GM21576 (cell line): Measurements from ENCODE around the gene CPSF2.
"Not testable (repeated sequence)": the region's sequence is repeated elsewhere in the genome, so short reads cannot be mapped to it uniquely, and the experiment has no call there.

Experiments
- ATAC-seq: cut with Tn5 transposase; IDR thresholded peaks from one replicate; pipeline ENCODE4 v1.9.1; 2021; ENCODE audit warnings: mild to moderate bottlenecking, moderate library complexity; ENCODE audit not compliant: unreplicated experiment

CPSF2 gene

DNA sequence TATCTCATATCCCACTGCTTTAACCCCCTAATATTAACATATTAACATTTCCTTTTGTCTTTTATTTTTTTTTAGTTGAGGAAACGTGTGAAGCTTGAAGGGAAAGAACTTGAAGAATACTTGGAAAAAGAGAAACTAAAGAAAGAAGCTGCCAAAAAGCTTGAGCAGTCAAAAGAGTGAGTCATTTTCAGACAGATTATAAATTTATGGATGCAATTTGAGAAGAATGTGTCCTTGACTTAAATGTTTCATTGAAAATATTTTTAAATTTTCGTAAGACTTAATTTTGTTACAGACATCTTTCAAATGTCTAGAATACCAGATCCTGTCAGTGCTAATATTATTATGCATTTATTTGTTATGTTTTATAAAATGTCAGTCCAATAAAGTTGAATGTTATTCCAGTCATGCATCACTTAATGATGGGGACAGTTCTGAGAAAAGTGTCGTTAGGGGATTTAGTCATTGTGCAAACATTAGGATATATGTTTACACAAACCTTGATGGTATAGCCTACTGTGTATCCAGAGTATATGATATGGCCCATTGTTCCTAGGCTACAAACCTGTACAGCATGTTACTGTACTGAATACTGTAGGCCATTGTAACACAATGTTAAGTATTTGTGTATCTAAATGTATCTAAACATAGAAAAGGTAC, 32.6 kb downstream of the CPSF2 start:
- ATAC-seq: no peak

GRCh38 chr14:92160619-92161018, 38.9 kb downstream of the CPSF2 start:
- ATAC-seq: no peak

DNA sequence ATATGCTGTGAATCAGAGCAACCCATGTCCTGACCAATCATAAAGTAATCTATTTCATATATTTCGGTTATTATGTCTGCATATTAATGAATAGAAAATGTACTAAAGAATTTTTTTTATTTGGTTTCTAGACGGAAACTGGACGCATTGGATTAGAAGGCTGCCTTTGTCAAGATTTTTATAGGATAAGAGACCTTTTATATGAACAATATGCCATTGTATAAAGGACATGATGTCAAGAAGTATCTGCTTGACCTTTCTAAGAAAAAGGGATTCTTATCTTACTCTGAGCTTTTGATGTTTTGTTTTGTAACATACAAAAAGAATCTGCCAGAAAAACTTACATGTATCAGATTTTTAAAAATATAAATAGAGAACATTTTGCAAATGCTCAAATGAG, 39.8 kb downstream of the CPSF2 start:
- ATAC-seq: no peak

DNA sequence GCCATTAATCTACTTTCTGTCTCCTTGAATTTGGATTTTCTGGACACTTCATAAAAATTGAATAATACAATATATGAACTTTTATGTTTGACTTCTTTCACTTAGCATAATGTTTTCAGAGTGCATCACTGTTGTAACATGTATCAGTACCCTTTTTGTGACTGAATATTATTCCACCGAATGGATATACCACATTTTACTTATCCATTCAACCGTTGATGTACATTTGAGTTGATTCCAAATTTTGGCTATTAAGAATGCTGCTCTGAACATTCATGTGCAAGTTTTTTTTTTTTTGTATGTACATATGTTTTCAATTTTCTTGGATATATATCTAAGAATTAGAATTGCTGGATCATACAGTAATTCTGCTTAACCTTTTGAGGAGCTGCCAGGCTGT, 43.2 kb downstream of the CPSF2 start:
- ATAC-seq: no peak

DNA sequence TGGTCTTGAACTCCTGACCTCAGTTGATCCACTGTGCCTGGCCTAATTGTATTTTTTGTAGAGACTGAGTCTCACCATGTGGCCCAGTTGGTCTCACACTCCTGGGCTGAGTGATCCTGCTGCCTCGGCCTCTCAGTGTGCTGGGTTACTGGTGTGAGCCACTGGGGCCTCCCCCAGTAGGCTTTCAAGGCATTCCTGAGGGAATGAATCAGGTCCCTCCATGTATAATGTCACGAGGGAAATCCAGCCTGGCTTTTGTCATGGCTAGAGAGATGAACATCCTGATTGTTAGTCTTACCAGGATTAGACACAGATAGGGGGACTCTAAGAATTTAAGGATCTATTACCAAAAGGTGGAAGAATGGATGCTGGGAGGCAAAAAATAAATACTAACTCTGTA, 51.9 kb downstream of the CPSF2 start:
- no peak for ATAC-seq

GRCh38 chr14:92175811-92176210, 54.0 kb downstream of the CPSF2 start:
- ATAC-seq: no peak

- ATAC-seq: no peak
Observed at GRCh38 chr14:92176476-92176875, 54.7 kb downstream of the CPSF2 start.

DNA sequence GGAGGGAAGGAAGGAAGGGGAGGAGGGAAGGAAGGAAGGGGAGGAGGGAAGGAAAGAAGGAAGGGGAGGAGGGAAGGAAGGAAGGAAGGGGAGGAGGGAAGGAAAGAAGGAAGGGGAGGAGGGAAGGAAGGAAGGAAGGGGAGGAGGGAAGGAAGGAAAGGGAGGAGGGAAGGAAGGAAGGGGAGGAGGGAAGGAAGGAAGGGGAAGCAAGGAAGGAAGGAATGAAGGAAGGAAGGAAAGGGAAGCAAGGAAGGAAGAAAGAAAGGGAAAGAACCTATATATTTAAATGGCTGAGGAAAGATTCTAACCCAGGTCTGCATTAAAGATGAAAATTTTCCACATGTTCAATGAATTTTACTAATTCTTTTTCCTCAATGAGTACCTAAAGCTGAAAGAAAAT, 57.4 kb downstream of the CPSF2 start:
- not testable (repeated sequence) for ATAC-seq

GRCh38 chr14:92185559-92185958, 63.8 kb downstream of the CPSF2 start:
- ATAC-seq: no peak

- not testable (repeated sequence) for ATAC-seq
Observed at GRCh38 chr14:92187616-92188015, 65.8 kb downstream of the CPSF2 start.

- no peak for ATAC-seq
Observed at GRCh38 chr14:92190768-92191167, 69.0 kb downstream of the CPSF2 start.

DNA sequence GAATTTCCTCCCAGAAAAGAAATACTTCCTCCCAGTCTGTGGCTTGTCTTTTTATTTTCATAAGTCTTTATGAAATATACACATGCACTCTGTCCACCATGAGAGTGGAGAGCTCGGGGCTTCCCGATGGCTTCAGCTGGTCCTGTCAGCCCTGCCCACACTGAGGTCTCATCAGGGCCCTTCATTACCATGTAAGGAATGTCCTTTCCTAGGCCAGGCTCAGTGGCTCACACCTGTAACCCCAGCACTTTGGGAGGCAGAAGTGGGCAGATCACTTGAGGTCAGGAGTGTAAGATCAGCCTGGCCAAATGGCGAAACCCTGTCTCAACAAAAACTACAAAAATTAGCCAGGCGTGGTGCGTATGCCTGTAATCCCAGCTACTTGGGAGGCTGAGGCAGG, 77.0 kb downstream of the CPSF2 start:
- ATAC-seq: no peak

DNA sequence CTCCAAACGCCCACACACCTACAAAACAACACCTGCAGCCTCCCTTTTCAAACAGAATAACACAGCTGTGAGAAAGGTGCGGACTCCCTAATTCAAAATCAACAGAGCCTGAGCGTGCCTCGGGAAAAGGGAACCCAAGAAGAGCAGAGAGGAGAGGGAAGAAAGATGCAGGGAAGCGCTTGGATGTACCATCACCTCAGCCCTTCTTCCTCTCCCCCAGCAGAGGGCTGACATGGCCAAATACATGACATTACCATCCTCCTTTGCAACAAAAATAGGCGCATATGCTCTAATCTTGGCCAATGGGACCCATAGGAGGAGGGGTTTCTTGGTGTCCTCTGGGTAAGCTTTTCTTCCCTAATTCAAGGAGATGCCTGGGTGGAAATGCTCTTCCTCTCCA, 78.0 kb downstream of the CPSF2 start:
- ATAC-seq: no peak

DNA sequence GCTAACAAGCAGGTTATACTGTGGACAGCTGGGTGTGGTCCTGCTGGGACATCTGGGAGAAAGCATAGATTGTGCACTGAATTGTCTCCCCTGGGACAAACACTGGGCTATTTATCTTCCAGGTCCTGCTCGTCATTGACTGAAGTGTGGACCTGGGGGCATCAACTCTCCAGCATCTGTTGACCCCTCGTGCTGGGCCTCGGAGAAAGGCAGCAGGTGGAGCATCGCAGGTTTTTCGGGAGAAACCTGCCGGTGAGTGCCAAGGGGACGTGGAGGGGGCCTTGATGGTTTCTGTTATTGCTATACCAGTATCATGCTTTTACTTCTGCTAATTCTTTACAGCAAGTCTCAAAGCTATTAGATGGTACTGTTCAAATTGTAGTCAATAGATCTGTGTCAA, 81.3 kb downstream of the CPSF2 start:
- no peak for ATAC-seq

GRCh38 chr14:92204792-92205191, 83.0 kb downstream of the CPSF2 start:
- no peak for ATAC-seq

DNA sequence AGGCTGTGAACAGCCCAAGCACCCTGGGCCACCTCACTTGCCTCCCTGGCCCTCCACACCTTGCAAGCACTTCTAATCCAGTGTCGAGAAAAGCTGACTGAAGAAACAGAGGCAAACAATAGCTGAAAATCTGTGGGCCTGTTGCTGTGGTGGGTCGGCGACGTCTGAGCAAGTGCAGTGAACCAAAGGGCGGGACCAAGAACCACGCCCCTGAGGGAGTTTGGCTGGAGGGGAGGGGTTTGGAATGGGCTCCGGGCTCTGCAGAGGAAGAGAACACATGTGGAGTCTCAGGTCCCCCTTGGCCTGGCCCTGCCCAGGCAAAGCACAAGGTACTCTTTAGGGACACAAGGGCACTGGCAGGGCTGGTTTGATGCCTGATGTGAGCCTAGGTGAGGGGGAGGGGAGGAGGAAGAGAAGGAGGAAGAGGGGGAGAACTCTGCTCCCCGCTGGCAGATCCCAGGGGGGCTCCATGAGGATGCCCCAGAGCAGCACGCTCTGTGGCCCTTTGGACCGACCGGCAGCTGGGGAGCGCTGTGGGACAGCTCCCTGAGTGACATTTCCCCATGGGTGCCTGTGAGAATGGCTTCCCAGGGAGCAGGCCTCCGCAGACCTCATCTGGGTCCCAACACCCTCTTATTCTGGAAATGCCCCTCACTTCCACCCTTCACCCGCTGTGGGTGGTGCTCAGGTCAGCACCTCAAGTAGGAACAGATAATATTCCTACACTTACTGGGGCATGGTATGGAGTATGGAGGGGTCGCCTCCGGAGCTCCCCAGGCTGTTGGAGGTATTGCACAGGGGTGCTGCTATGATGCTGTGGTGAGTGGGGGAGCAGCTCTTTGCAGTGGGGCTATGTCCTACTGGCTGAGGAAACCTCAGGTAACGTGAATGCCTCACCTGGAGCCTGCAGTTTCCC, 85.5 kb downstream of the CPSF2 start:
- ATAC-seq: no peak

GRCh38 chr14:92207928-92208265, 86.1 kb downstream of the CPSF2 start:
- ATAC-seq: no peak

DNA sequence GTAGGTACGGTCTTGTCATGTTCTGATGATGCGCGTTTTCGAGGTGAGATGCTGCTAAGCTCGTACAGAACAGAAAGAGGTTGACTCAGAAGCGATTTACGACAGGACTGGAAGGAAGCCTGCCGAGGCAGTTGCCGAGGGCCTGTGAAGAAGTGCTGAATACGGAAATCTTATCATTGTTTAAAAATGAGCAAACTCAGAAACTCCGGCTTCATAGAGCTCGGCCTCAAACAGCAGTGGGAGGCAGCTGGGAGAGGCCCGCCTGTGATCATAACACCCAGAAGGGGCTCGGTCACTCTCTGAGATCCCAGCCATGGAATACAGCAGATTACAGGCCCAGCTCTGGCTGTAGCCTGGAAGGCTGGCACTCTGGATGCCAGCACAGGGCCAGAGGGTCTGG, 87.4 kb downstream of the CPSF2 start:
- ATAC-seq: no peak

DNA sequence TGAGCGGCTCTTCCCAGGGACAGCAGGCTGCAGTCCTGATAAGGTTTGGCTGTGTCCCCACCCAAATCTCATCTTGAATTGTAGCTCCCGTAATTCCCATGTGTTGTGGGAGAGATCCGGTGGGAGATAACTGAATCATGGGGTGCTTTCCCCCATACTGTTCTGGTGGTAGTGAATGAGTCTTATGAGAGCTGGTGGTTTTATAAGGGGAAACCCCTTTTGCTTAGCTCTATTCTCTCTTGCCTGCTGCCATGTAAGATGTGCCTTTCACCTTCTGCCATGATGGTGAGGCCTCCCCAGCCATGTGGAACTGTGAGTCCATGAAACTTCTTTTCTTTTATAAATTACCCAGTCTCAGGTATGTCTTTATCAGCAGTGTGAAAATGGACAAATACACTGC, 91.4 kb downstream of the CPSF2 start:
- not testable (repeated sequence) for ATAC-seq

DNA sequence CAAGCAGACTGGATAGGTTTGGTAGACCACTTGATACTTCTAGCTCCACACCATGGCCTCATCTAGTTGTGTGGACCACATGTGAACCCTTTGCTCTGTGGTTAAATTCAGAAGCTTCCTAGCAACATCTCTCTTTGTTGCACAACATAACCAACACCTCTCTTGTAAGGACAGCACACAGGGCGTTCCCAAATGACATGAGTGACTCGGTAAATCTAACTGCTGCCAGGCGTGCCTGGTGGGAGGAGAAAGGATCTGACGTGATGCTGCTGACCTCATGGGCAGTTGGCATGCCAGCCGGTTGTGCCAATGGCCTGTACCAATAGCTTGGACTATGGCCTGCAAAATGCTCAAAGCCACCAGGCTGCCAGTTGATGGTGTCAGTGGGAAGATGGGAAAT, 93.8 kb downstream of the CPSF2 start:
- no peak for ATAC-seq

DNA sequence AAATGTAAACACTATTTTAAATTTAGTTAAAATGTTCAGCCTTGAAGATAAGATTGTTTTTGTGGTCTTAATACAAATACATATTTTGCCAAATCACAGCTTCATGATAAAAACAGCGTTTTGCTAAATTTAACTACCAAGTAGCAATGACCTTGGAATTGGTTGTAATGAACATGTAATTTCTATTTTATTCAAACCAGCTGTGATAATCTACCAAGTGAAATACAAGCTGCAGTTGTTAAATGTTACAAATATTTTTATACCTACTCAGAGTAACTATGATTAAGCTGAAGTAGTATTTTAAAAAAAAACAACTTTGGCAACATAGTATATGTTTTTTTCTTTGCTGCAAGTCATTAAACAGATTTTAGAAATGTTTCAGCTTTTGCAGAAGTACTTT, 96.2 kb downstream of the CPSF2 start:
- no peak for ATAC-seq
